Endodermal cell (in vitro differentiated cells): ENCODE measurements around the gene ENDOD1. TPM values are rescaled to one million over a fixed set of nuclear protein-coding genes. Genes with fewer than 3 reads are reported as not detected.

Experiments used
- DNase-seq: peaks from one replicate; pipeline ENCODE4 v3.0.0-alpha.2; 2017
- H3K27ac ChIP-seq: 2 replicates; pipeline ENCODE4 v1.5.1; 2013; ENCODE audit warnings: mild to moderate bottlenecking, low read depth, low read length, moderate library complexity
- H3K27me3 ChIP-seq: 2 replicates; pipeline ENCODE4 v1.6.1; 2013; ENCODE audit warnings: mild to moderate bottlenecking, low read length, moderate library complexity; ENCODE audit not compliant: insufficient read depth, control insufficient read depth, poor library complexity, severe bottlenecking
- H3K36me3 ChIP-seq: 2 replicates; pipeline ENCODE4 v1.7.0; 2013; ENCODE audit warnings: mild to moderate bottlenecking, low read length, moderate library complexity; ENCODE audit not compliant: control insufficient read depth, insufficient read depth
- H3K4me1 ChIP-seq: one replicate; pipeline ENCODE4 v1.7.0; 2013; ENCODE audit warnings: low read length; ENCODE audit not compliant: control insufficient read depth, insufficient read depth
- H3K4me3 ChIP-seq: 2 replicates; pipeline ENCODE4 v1.5.1; 2013; ENCODE audit warnings: mild to moderate bottlenecking, low read length, moderate library complexity
- H3K9ac ChIP-seq: 2 replicates; pipeline ENCODE4 v1.6.1; 2013; ENCODE audit warnings: mild to moderate bottlenecking, low read length, moderate library complexity; ENCODE audit not compliant: poor library complexity, severe bottlenecking; ENCODE audit errors: extremely low read depth
- H3K9me3 ChIP-seq: 2 replicates; pipeline ENCODE4 v1.6.1; 2013; ENCODE audit warnings: mild to moderate bottlenecking, low read length, moderate library complexity; ENCODE audit not compliant: control insufficient read depth
- H3K27ac Mint-ChIP-seq: 2 replicates; pipeline ENCODE4 v1.8.0; 2020; ENCODE audit warnings: mixed read lengths
- H3K27me3 Mint-ChIP-seq: 2 replicates; pipeline ENCODE4 v1.8.0; 2021; ENCODE audit warnings: mild to moderate bottlenecking, mixed read lengths; ENCODE audit not compliant: insufficient read depth
- H3K36me3 Mint-ChIP-seq: 2 replicates; pipeline ENCODE4 v1.8.0; 2020; ENCODE audit warnings: low read depth, mixed read lengths
- H3K4me1 Mint-ChIP-seq: 2 replicates; pipeline ENCODE4 v1.8.0; 2020; ENCODE audit warnings: mixed read lengths
- H3K4me3 Mint-ChIP-seq: 2 replicates; pipeline ENCODE4 v1.8.0; 2020; ENCODE audit warnings: mild to moderate bottlenecking, moderate library complexity, mixed read lengths
- H3K9me3 Mint-ChIP-seq: 2 replicates; pipeline ENCODE4 v1.8.0; 2020; ENCODE audit warnings: mild to moderate bottlenecking, mixed read lengths
- CTCF ChIP-seq: fragments of 200-600 bp; sonication (generic); conservative IDR thresholded peaks from 2 replicates; pipeline ENCODE4 v1.5.0; 2021; ENCODE audit warnings: antibody characterized with exemption, mild to moderate bottlenecking
- WGBS, 2 experiments: methylation state at CpG; one replicate each; pipeline versions ENCODE4 v1.1.5 to v1.1.7; 2013; ENCODE audit warnings: missing lambda C conversion rate in 2 of 2, mixed read lengths in 1 of 2; ENCODE audit not compliant: insufficient coverage in 1 of 2, insufficient read length in 1 of 2; 5-methylcytosine and 5-hydroxymethylcytosine counted together
- total RNA-seq, 2 donors: library from RNA; stranded (reverse); fragmentation: NEBNext Ultra II Directional in 1 of 2; extraction: Animal tissue kit (Norgen Biotek cat#: 25700) in 1 of 2; gene quantifications; 2 replicates in 1 of 2; 3 replicates in 1 of 2; pipeline ENCODE4 v1.2.1, GENCODE V29; 2021

Gene ENDOD1
- total RNA-seq, 2 donors from 2014 or later: 1.9 to 2.7 TPM

GRCh38 chr11:95165638-95166037 lies 76.0 kb downstream of the ENDOD1 start:
- DNase-seq: no peak
- H3K36me3 Mint-ChIP-seq: no peaks in the 10 kb centered on the region
- no peak overlapping the region for H3K9ac ChIP-seq
- no peaks in the 10 kb centered on the region for H3K27me3 ChIP-seq
- no peaks in the 10 kb centered on the region for H3K9me3 Mint-ChIP-seq
- H3K4me1 ChIP-seq: no peaks in the 10 kb centered on the region
- no peaks in the 10 kb centered on the region for H3K27me3 Mint-ChIP-seq
- peaks cover 9% of the 10 kb centered on the region for H3K4me1 Mint-ChIP-seq
- H3K4me3 Mint-ChIP-seq: no peak overlapping the region
- TF ChIP-seq CTCF: no peak
- H3K27ac ChIP-seq: no peak overlapping the region
- H3K27ac Mint-ChIP-seq: no peak overlapping the region
- H3K4me3 ChIP-seq: no peak overlapping the region
- H3K9me3 ChIP-seq: no peaks in the 10 kb centered on the region
- H3K36me3 ChIP-seq: no peaks in the 10 kb centered on the region

GRCh38 chr11:95166781-95167180 lies 77.1 kb downstream of the ENDOD1 start:
- Histone ChIP-seq H3K9ac (no peak overlapping the region), H3K9me3 (no peaks in the 10 kb centered on the region), H3K4me3 (no peak overlapping the region), H3K4me1 (no peaks in the 10 kb centered on the region), H3K27ac (no peak overlapping the region), H3K27me3 (no peaks in the 10 kb centered on the region), H3K36me3 (no peaks in the 10 kb centered on the region)
- Mint-ChIP-seq H3K9me3 (no peaks in the 10 kb centered on the region), H3K4me3 (no peak overlapping the region), H3K4me1 (peaks cover 9% of the 10 kb centered on the region), H3K36me3 (no peaks in the 10 kb centered on the region), H3K27me3 (no peaks in the 10 kb centered on the region), H3K27ac (no peak overlapping the region)
- TF ChIP-seq CTCF: no peak
- 86% methylated on average over 2 of the region's 2 CpGs; no CpG with 5 or more reads in 1 of the 2 experiments for WGBS, 2 experiments
- no peak for DNase-seq

- DNase-seq: no peak
- Histone ChIP-seq H3K9me3 (no peaks in the 10 kb centered on the region), H3K4me3 (no peak overlapping the region), H3K36me3 (peaks cover 4% of the 10 kb centered on the region), H3K27ac (no peak overlapping the region), H3K27me3 (no peaks in the 10 kb centered on the region), H3K4me1 (no peaks in the 10 kb centered on the region), H3K9ac (no peak overlapping the region)
- WGBS, 2 experiments: 89 to 98% methylated on average over 4 to 5 of the region's 5 CpGs
- Mint-ChIP-seq H3K36me3 (peaks cover 7% of the 10 kb centered on the region), H3K27ac (no peak overlapping the region), H3K4me3 (no peak overlapping the region), H3K9me3 (no peaks in the 10 kb centered on the region), H3K27me3 (no peaks in the 10 kb centered on the region), H3K4me1 (peaks cover 9% of the 10 kb centered on the region)
- no peak for TF ChIP-seq CTCF
Measured at GRCh38 chr11:95170294-95170693, 80.6 kb downstream of the ENDOD1 start.
